H1 (cell line): ENCODE measurements around the gene TINAGL1. TPM values are rescaled to one million over a fixed set of nuclear protein-coding genes. Genes with fewer than 3 reads are reported as not detected.

Experiments
- CTCF ChIA-PET: fragments of 300-600 bp; sonication (Branson Sonifier 250); formaldehyde crosslinking; loops from one replicate; lab custom pipeline; 2021; ENCODE audit not compliant: partially characterized antibody; lab: Charles Lee
- POLR2A ChIA-PET: fragments of 300-600 bp; sonication (Branson Sonifier 250); formaldehyde crosslinking; loops from one replicate; lab custom pipeline; 2021; ENCODE audit warnings: inconsistent platforms; ENCODE audit not compliant: partially characterized antibody; lab: Charles Lee
- DNase-seq, 2 experiments: peaks; one replicate each; pipeline versions ENCODE4 v3.0.0 to v3.0.0-alpha.2; 2010 to 2022; ENCODE audit warnings: low spot score in 2 of 2, low read depth in 1 of 2, mixed read lengths in 1 of 2
- FAIRE-seq: peaks from 2 replicates; lab custom pipeline; 2011; peaks lifted over from hg19 to GRCh38; lab: Jason Lieb, UNC
- H2AFZ ChIP-seq: 2 replicates; pipeline ENCODE4 v1.8.1; 2012; ENCODE audit warnings: low read length, inconsistent platforms
- H2AK5ac ChIP-seq: 2 replicates; pipeline ENCODE4 v1.6.1; 2013; ENCODE audit warnings: low read depth, low read length
- H2BK120ac ChIP-seq: replicated peaks from 2 replicates; pipeline ENCODE3; 2013; ENCODE audit warnings: low read depth, low read length, inconsistent platforms
- H2BK12ac ChIP-seq: 2 replicates; pipeline ENCODE4 v1.6.1; 2013; ENCODE audit warnings: low read depth, low read length
- H2BK15ac ChIP-seq: 2 replicates; pipeline ENCODE4 v1.6.1; 2013; ENCODE audit warnings: low read length
- H2BK20ac ChIP-seq: 2 replicates; pipeline ENCODE4 v1.6.1; 2013; ENCODE audit warnings: low read length
- H2BK5ac ChIP-seq: 2 replicates; pipeline ENCODE4 v1.6.1; 2013; ENCODE audit warnings: low read depth, low read length
- H3K14ac ChIP-seq: 2 replicates; pipeline ENCODE4 v1.6.1; 2013; ENCODE audit warnings: inconsistent platforms; ENCODE audit not compliant: insufficient read length
- H3K18ac ChIP-seq: 2 replicates; pipeline ENCODE4 v1.6.1; 2013; ENCODE audit warnings: low read length; ENCODE audit errors: extremely low read depth
- H3K23ac ChIP-seq: 2 replicates; pipeline ENCODE4 v1.6.1; 2013; ENCODE audit warnings: inconsistent platforms; ENCODE audit not compliant: insufficient read length
- H3K23me2 ChIP-seq: 2 replicates; pipeline ENCODE4 v1.6.1; 2013; ENCODE audit warnings: low read depth, low read length
- H3K27ac ChIP-seq: 2 replicates; pipeline ENCODE4 v1.6.1; 2011; ENCODE audit warnings: low read depth, low read length, inconsistent platforms
- H3K27me3 ChIP-seq, 4 experiments: replicated peaks in 1 of 4; 1 replicate in 1 of 4; 2 replicates in 3 of 4; pipeline versions ENCODE4 v1.6.1 to v1.8.1; 2011 to 2013; ENCODE audit warnings: low read length in 3 of 4, mild to moderate bottlenecking in 3 of 4, inconsistent platforms in 2 of 4, mixed read lengths in 2 of 4, moderate library complexity in 1 of 4; ENCODE audit not compliant: control insufficient read depth in 3 of 4, insufficient read depth in 3 of 4; ENCODE audit errors: extremely low read depth in 1 of 4
- H3K36me3 ChIP-seq, 4 experiments: 2 replicates each; pipeline versions ENCODE4 v1.6.1 to v1.8.1; 2011 to 2013; ENCODE audit warnings: mild to moderate bottlenecking in 4 of 4, low read length in 3 of 4, moderate library complexity in 2 of 4, control low read depth in 1 of 4, inconsistent platforms in 1 of 4; ENCODE audit not compliant: insufficient read depth in 4 of 4, control insufficient read depth in 2 of 4
- H3K4ac ChIP-seq: replicated peaks from 2 replicates; pipeline ENCODE3; 2013; ENCODE audit warnings: low read length, low read depth, mixed read lengths, inconsistent platforms; ENCODE audit not compliant: insufficient read length
- H3K4me1 ChIP-seq, 4 experiments: replicated peaks in 1 of 4; 1 replicate in 1 of 4; 2 replicates in 3 of 4; pipeline versions ENCODE4 v1.6.1 to v1.8.1; 2011 to 2013; ENCODE audit warnings: low read length in 3 of 4, inconsistent platforms in 2 of 4, mixed read lengths in 1 of 4; ENCODE audit not compliant: insufficient read depth in 4 of 4, control insufficient read depth in 3 of 4
- H3K4me2 ChIP-seq, 2 experiments: 2 replicates each; pipeline versions ENCODE4 v1.6.1 to v1.8.1; 2011 to 2013; ENCODE audit warnings: low read depth in 2 of 2, low read length in 2 of 2, control low read depth in 1 of 2, inconsistent platforms in 1 of 2, mild to moderate bottlenecking in 1 of 2; ENCODE audit not compliant: insufficient read depth in 1 of 2
- H3K4me3 ChIP-seq, 4 experiments: fragments of 200-600, 300-600 bp in 1 of 4; sonication (generic), shearing (Covaris generic), sonication (Bioruptor Twin) in 1 of 4; 2 replicates each; pipeline versions ENCODE4 v1.5.1 to v1.8.1; 2011 to 2016; ENCODE audit warnings: low read length in 4 of 4, low read depth in 3 of 4, control low read depth in 2 of 4, inconsistent platforms in 2 of 4, mild to moderate bottlenecking in 2 of 4, mixed read lengths in 1 of 4, moderate library complexity in 1 of 4; ENCODE audit not compliant: insufficient read depth in 2 of 4; ENCODE audit errors: extremely low read depth in 1 of 4
- H3K56ac ChIP-seq: replicated peaks from 2 replicates; pipeline ENCODE3; 2013; ENCODE audit warnings: low read depth, mild to moderate bottlenecking, mixed read lengths, low read length, inconsistent platforms; ENCODE audit not compliant: insufficient read length
- H3K79me1 ChIP-seq: 2 replicates; pipeline ENCODE4 v1.6.1; 2013; ENCODE audit warnings: low read depth, low read length, control low read depth
- H3K79me2 ChIP-seq, 2 experiments: 2 replicates each; pipeline versions ENCODE4 v1.6.1 to v1.8.1; 2012 to 2013; ENCODE audit warnings: low read length in 2 of 2, mild to moderate bottlenecking in 2 of 2, inconsistent platforms in 1 of 2; ENCODE audit not compliant: insufficient read depth in 2 of 2, control insufficient read depth in 1 of 2
- H3K9ac ChIP-seq, 4 experiments: replicated peaks in 1 of 4; 1 replicate in 1 of 4; 2 replicates in 3 of 4; pipeline versions ENCODE4 v1.6.1 to v1.8.1; 2011 to 2013; ENCODE audit warnings: low read depth in 3 of 4, low read length in 3 of 4, control low read depth in 2 of 4, mild to moderate bottlenecking in 2 of 4, moderate library complexity in 2 of 4, inconsistent platforms in 1 of 4; ENCODE audit errors: extremely low read depth in 1 of 4
- H3K9me3 ChIP-seq, 2 experiments: 2 replicates each; pipeline versions ENCODE4 v1.6.1 to v1.8.1; 2012 to 2013; ENCODE audit warnings: mild to moderate bottlenecking in 2 of 2, moderate library complexity in 2 of 2, control low read depth in 1 of 2, inconsistent platforms in 1 of 2, low read depth in 1 of 2, low read length in 1 of 2, mixed read lengths in 1 of 2; ENCODE audit not compliant: insufficient read depth in 2 of 2
- H4K20me1 ChIP-seq, 2 experiments: replicated peaks in 1 of 2; 2 replicates each; pipeline versions ENCODE3 to v1.8.1; 2011 to 2013; ENCODE audit warnings: inconsistent platforms in 2 of 2, low read length in 2 of 2, mild to moderate bottlenecking in 1 of 2; ENCODE audit not compliant: insufficient read depth in 2 of 2, control insufficient read depth in 1 of 2
- H4K5ac ChIP-seq: 2 replicates; pipeline ENCODE4 v1.6.1; 2013; ENCODE audit warnings: low read length, low read depth, mixed read lengths, inconsistent platforms; ENCODE audit not compliant: insufficient read length
- H4K8ac ChIP-seq: 2 replicates; pipeline ENCODE4 v1.8.0; 2013; ENCODE audit warnings: mild to moderate bottlenecking, moderate library complexity, low read length, inconsistent platforms; ENCODE audit not compliant: insufficient read depth; ENCODE audit errors: extremely low read depth
- H4K91ac ChIP-seq: replicated peaks from 2 replicates; pipeline ENCODE3; 2013; ENCODE audit warnings: low read length, mixed read lengths, inconsistent platforms; ENCODE audit not compliant: insufficient read length
- CBX8 ChIP-seq: fragments of 300-800, 300-1000 bp; sonication (generic); IDR thresholded peaks from 2 replicates; pipeline ENCODE4 v1.7.1; 2016; ENCODE audit warnings: low read depth, low read length, borderline replicate concordance
- CHD1 ChIP-seq: IDR thresholded peaks from 2 replicates; pipeline ENCODE4 v1.6.1; 2012; ENCODE audit warnings: low read depth, low read length, improper control_type of control experiment
- CHD2 ChIP-seq: IDR thresholded peaks from 2 replicates; pipeline ENCODE4 v1.6.1; 2012; ENCODE audit warnings: low read length, improper control_type of control experiment
- GTF2F1 ChIP-seq: IDR thresholded peaks from 2 replicates; pipeline ENCODE4 v1.6.1; 2012; ENCODE audit warnings: low read depth, low read length, improper control_type of control experiment, borderline replicate concordance
- HDAC2 ChIP-seq, 2 experiments: fragments of 300-600 bp in 1 of 2; sonication (generic) in 1 of 2; IDR thresholded peaks; 2 replicates each; pipeline ENCODE4 v1.6.1; 2011 to 2012; ENCODE audit warnings: low read depth in 2 of 2, low read length in 2 of 2, mild to moderate bottlenecking in 2 of 2, moderate library complexity in 2 of 2, borderline replicate concordance in 1 of 2, inconsistent platforms in 1 of 2
- JUND ChIP-seq: IDR thresholded peaks from 2 replicates; pipeline ENCODE4 v1.6.1; 2011; ENCODE audit warnings: mild to moderate bottlenecking, improper control_type of control experiment, low read length
- MAFK ChIP-seq: IDR thresholded peaks from 2 replicates; pipeline ENCODE4 v1.6.1; 2012; ENCODE audit warnings: low read depth, mild to moderate bottlenecking, improper control_type of control experiment, low read length
- NRF1 ChIP-seq: IDR thresholded peaks from 2 replicates; pipeline ENCODE4 v1.6.1; 2011; ENCODE audit warnings: mild to moderate bottlenecking, low read depth, low read length, improper control_type of control experiment
- POU5F1 ChIP-seq: IDR thresholded peaks from 2 replicates; pipeline ENCODE4 v1.6.1; 2011; ENCODE audit warnings: low read depth, mild to moderate bottlenecking, low read length, moderate library complexity
- RNF2 ChIP-seq: fragments of 200-900, 300-1000 bp; sonication (generic); IDR thresholded peaks from 2 replicates; pipeline ENCODE4 v1.7.1; 2016; ENCODE audit warnings: borderline replicate concordance, low read depth, mild to moderate bottlenecking, antibody characterized with exemption, low read length; ENCODE audit not compliant: poor library complexity, severe bottlenecking; ENCODE audit errors: missing control alignments
- TBP ChIP-seq: IDR thresholded peaks from 2 replicates; pipeline ENCODE4 v1.6.1; 2011; ENCODE audit warnings: low read depth, low read length, improper control_type of control experiment
- TCF12 ChIP-seq: IDR thresholded peaks from 2 replicates; pipeline ENCODE4 v1.6.1; 2011; ENCODE audit warnings: low read depth, mild to moderate bottlenecking, low read length
- WGBS, 2 experiments: shearing (Covaris generic) in 1 of 2; methylation state at CpG; one replicate each; pipeline versions ENCODE4 v1.1.6 to v1.1.7; 2013 to 2015; ENCODE audit warnings: low lambda C conversion rate in 2 of 2, mixed read lengths in 2 of 2, inconsistent platforms in 1 of 2, low coverage in 1 of 2, missing lambda C conversion rate in 1 of 2; ENCODE audit not compliant: insufficient replicate concordance in 2 of 2, insufficient coverage in 1 of 2, insufficient read length in 1 of 2; ENCODE audit errors: extremely low coverage in 1 of 2, missing lambda C conversion rate in 1 of 2; 5-methylcytosine and 5-hydroxymethylcytosine counted together
- polyA plus RNA-seq, 7 experiments: library from polyadenylated mRNA; depleted of rRNA in 3 of 7; stranded (reverse) in 5 of 7; unstranded in 2 of 7; fragments of >200 nt in 5 of 7; fragments of 200-250 nt in 2 of 7; gene quantifications; 1 replicate in 5 of 7; 2 replicates in 1 of 7; 4 replicates in 1 of 7; pipeline versions ENCODE4 v1.2.1 to v1.2.3, GENCODE V29; 2011 to 2013; ENCODE audit warnings: missing spikeins in 2 of 7, mixed read lengths in 2 of 7
- total RNA-seq: library from RNA; stranded (reverse); fragmentation: NEBNext Ultra II Directional; extraction: Animal tissue kit (Norgen Biotek cat#: 25700); gene quantifications from 2 replicates; pipeline ENCODE4 v1.2.1, GENCODE V29; 2021
- TF ChIP-seq, protein P1 (sequence below): IDR thresholded peaks from 2 replicates; pipeline ENCODE4 v1.6.1; 2012; ENCODE audit warnings: inconsistent platforms

Gene TINAGL1
- total and polyA plus RNA-seq, 2 of the 8 experiments (the other 6 are each of a cell fraction or from before 2014, with no cell fraction given), result 11.2 to 21.7 TPM

DNA sequence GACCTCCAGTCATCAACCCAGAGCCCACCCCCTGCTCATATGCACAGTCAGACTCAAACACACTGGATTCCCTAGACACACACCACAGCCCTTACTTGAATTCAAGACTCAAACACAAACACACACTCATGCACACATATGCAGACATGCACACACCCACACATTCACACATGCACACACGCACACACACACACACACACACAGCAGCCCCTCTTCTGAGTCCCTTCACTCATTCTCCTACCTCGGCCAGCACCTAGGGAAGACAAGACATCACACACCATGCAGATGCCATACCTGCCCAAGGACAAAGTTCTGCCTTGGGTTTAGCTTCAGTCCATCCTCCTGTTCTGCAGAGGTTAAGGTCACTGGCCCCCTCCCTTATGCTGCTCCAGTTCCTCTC lies 39.6 kb downstream of the TINAGL1 start:
- Histone ChIP-seq H3K79me1 (no peaks in the 10 kb centered on the region), H2AK5ac (peak overlapping the region; percentile 45; the same call in 1 of the 2 replicates), H2BK120ac (no peak overlapping the region), H3K4me2 (no peak overlapping the region), H4K5ac (no peak overlapping the region), H3K9me3 (no peaks in the 10 kb centered on the region), H3K27ac (no peak overlapping the region), H2AFZ (no peak overlapping the region), H3K18ac (no peak overlapping the region), H3K14ac (no peak overlapping the region), H2BK12ac (0 out of 2 replicates have a peak overlapping the region, but pooled peaks have one; percentile 33), H3K4ac (no peak overlapping the region), H3K9ac (no peak overlapping the region), H2BK5ac (no peak overlapping the region), H3K79me2 (no peaks in the 10 kb centered on the region), H4K91ac (no peak overlapping the region), H3K27me3 (peaks cover 6 to 22% (median 16%) of the 10 kb centered on the region in 4 experiments), H3K56ac (no peak overlapping the region), H4K8ac (no peak overlapping the region), H2BK15ac (no peak overlapping the region), H3K4me3 (no peak overlapping the region), H3K23ac (no peak overlapping the region), H3K23me2 (peaks cover 8% of the 10 kb centered on the region; the same call in 1 of the 2 replicates), H3K4me1 (peaks cover 2 to 11% (median 7%) of the 10 kb centered on the region in 4 experiments; a peak in 5 of 7 replicates), H3K36me3 (no peaks in the 10 kb centered on the region), H4K20me1 (no peaks in the 10 kb centered on the region), H2BK20ac (0 out of 2 replicates have a peak overlapping the region, but pooled peaks have one; percentile 11)
- ChIA-PET CTCF (interaction anchor here (1.1 to 2.2 kb wide), 6 partner anchors 10 to 69 kb away, joined by 3 to 7 read pairs (median 3); no protein-coding TSS in a partner anchor), POLR2A (no interaction called here)
- WGBS, 2 experiments, result 59% methylated on average over 2 of the region's 2 CpGs; no CpG with 5 or more reads in 1 of the 2 experiments
- FAIRE-seq, result no peak
- no peak for DNase-seq
- TF ChIP-seq TBP, result no peak
- no peak for TF ChIP-seq JUND
- no peak for TF ChIP-seq NRF1
- TF ChIP-seq HDAC2 (IDR thresholded peaks at IDR 0.05; ENCODE audit: borderline replicate concordance in 1 of 2, low read depth in 2 of 2, low read length in 2 of 2), result no peak
- TF ChIP-seq MAFK, result no peak
- no peak for TF ChIP-seq POU5F1
- no peak for TF ChIP-seq CBX8
- TF ChIP-seq CHD2, result no peak
- TF ChIP-seq, protein P1, sequence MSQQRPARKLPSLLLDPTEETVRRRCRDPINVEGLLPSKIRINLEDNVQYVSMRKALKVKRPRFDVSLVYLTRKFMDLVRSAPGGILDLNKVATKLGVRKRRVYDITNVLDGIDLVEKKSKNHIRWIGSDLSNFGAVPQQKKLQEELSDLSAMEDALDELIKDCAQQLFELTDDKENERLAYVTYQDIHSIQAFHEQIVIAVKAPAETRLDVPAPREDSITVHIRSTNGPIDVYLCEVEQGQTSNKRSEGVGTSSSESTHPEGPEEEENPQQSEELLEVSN, result no peak
- no peak for TF ChIP-seq TCF12
- TF ChIP-seq GTF2F1, result no peak
- no peak for TF ChIP-seq RNF2
- no peak for TF ChIP-seq CHD1
